Endothelial cell (in vitro differentiated cells): ENCODE measurements around the gene ACE2. TPM values are rescaled to one million over a fixed set of nuclear protein-coding genes. Genes with fewer than 3 reads are reported as not detected.

Experiments
- DNase-seq: peaks from one replicate; pipeline ENCODE4 v3.0.0; 2021; ENCODE audit warnings: low spot score
- H3K27ac Mint-ChIP-seq: one replicate; pipeline ENCODE4 v1.8.0; 2021; ENCODE audit warnings: mixed read lengths, inconsistent platforms; ENCODE audit not compliant: unreplicated experiment
- H3K27me3 Mint-ChIP-seq: one replicate; pipeline ENCODE4 v1.8.0; 2021; ENCODE audit warnings: mild to moderate bottlenecking, moderate library complexity, mixed read lengths, inconsistent platforms; ENCODE audit not compliant: unreplicated experiment
- H3K36me3 Mint-ChIP-seq: one replicate; pipeline ENCODE4 v1.8.0; 2021; ENCODE audit warnings: mild to moderate bottlenecking, low read depth, mixed read lengths, inconsistent platforms; ENCODE audit not compliant: unreplicated experiment
- H3K4me1 Mint-ChIP-seq: one replicate; pipeline ENCODE4 v1.8.0; 2021; ENCODE audit warnings: mild to moderate bottlenecking, mixed read lengths, inconsistent platforms; ENCODE audit not compliant: unreplicated experiment
- H3K4me3 Mint-ChIP-seq: one replicate; pipeline ENCODE4 v1.8.0; 2021; ENCODE audit warnings: mild to moderate bottlenecking, mixed read lengths, inconsistent platforms; ENCODE audit not compliant: unreplicated experiment
- H3K9me3 Mint-ChIP-seq: one replicate; pipeline ENCODE4 v1.8.0; 2021; ENCODE audit warnings: mixed read lengths, inconsistent platforms; ENCODE audit not compliant: unreplicated experiment
- total RNA-seq: library from RNA; stranded (reverse); fragmentation: NEBNext Ultra II Directional; extraction: Animal tissue kit (Norgen Biotek cat#: 25700); gene quantifications from one replicate; pipeline ENCODE4 v1.2.1, GENCODE V29; 2021; ENCODE audit not compliant: unreplicated experiment
- TF ChIP-seq, protein P1 (sequence below): fragments of 200-600 bp; sonication (generic); IDR thresholded peaks from one replicate; pipeline ENCODE4 v1.5.0; 2021; ENCODE audit warnings: antibody characterized with exemption; ENCODE audit not compliant: unreplicated experiment

ACE2 gene
- total RNA-seq, 1 donor from 2014 or later: not detected

DNA sequence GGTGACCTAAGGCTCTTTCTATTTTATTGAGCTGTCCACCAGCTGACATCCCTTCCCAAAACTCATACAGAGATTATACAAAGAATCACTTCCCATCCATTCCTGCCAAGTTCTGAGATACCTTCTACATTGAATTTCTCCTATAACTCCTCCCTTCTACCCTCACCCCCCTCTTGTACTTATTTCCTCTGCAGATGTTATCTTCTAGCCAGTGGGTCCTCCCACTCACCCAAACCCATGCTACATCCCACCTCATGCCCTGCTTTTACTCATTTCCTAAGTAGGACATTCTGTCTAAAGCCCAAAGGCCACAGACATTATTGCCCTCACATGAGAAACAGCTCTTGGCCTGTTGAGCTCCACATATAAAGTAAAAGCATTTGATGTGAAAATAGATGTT, 71.6 kb downstream of the ACE2 start:
- no peak for DNase-seq
- peaks cover 8% of the 10 kb centered on the region for H3K4me1 Mint-ChIP-seq
- H3K36me3 Mint-ChIP-seq: no peaks in the 10 kb centered on the region
- no peaks in the 10 kb centered on the region for H3K27me3 Mint-ChIP-seq
- no peak overlapping the region for H3K4me3 Mint-ChIP-seq
- TF ChIP-seq, protein P1, sequence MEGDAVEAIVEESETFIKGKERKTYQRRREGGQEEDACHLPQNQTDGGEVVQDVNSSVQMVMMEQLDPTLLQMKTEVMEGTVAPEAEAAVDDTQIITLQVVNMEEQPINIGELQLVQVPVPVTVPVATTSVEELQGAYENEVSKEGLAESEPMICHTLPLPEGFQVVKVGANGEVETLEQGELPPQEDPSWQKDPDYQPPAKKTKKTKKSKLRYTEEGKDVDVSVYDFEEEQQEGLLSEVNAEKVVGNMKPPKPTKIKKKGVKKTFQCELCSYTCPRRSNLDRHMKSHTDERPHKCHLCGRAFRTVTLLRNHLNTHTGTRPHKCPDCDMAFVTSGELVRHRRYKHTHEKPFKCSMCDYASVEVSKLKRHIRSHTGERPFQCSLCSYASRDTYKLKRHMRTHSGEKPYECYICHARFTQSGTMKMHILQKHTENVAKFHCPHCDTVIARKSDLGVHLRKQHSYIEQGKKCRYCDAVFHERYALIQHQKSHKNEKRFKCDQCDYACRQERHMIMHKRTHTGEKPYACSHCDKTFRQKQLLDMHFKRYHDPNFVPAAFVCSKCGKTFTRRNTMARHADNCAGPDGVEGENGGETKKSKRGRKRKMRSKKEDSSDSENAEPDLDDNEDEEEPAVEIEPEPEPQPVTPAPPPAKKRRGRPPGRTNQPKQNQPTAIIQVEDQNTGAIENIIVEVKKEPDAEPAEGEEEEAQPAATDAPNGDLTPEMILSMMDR: no peak
- H3K9me3 Mint-ChIP-seq: no peaks in the 10 kb centered on the region
- H3K27ac Mint-ChIP-seq: no peak overlapping the region

DNA sequence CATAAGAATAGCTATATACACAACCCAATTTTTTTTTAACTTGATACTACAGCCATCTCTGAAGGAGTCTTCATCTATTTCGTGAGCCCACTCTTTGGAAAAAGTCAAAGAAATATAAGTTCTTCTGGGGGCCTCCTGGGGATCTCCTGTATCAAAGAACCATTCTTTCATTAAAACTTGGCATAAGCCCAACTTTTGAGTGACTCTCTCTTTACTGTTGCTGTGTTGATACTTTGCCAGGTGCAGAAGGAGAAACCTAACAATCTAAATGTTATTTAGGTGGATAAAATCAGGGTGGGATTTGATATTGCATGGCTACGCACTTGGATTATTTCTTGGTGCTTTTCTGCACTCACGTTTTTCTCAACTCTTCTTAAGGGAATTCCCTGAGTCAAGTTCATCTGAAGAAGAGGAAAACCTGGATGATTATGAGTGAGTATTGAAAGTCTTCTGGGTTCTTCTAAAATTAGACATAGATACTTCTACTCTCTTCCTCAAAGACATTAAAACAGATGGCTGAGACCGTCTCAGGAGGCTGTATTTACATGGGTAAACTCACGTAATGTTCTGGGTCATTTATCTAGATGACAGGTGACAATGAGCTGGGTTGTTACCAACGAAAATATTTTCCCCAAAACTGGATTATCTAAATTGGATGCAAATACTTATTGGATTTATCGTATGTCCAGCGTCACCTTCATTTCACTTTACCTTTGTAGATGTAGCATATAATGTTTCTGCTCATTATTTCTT, 74.9 kb downstream of the ACE2 start:
- H3K36me3 Mint-ChIP-seq: no peaks in the 10 kb centered on the region
- H3K4me1 Mint-ChIP-seq: peaks cover 26% of the 10 kb centered on the region
- H3K27me3 Mint-ChIP-seq: peaks cover 2% of the 10 kb centered on the region
- H3K4me3 Mint-ChIP-seq: no peak overlapping the region
- no peak for DNase-seq
- no peak overlapping the region for H3K27ac Mint-ChIP-seq
- TF ChIP-seq, protein P1: no peak
- H3K9me3 Mint-ChIP-seq: no peaks in the 10 kb centered on the region

DNA sequence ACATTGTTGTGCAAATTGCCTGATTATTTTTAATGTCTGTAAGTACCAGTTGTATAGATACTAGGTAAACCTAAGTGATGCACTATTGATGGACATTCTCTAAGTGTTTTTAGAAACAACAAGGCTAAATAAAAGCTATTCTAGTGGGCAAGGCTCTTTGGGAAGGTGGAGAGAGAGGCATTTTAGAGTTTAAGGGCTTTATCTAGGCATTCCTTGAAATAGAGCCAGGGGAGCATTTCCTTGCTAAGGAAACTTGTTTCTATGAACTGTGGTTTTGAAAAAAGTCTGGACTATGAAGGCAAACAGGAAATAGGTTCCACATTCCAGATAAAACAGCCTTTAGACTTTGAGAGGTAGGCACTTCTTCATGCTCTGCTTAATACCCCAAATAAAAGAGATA, 76.3 kb downstream of the ACE2 start:
- DNase-seq: no peak
- Mint-ChIP-seq H3K4me3 (no peak overlapping the region), H3K27ac (peak overlapping the region; percentile 78), H3K27me3 (peaks cover 2% of the 10 kb centered on the region), H3K9me3 (no peaks in the 10 kb centered on the region), H3K4me1 (peaks cover 26% of the 10 kb centered on the region), H3K36me3 (no peaks in the 10 kb centered on the region)
- TF ChIP-seq, protein P1: no peak

DNA sequence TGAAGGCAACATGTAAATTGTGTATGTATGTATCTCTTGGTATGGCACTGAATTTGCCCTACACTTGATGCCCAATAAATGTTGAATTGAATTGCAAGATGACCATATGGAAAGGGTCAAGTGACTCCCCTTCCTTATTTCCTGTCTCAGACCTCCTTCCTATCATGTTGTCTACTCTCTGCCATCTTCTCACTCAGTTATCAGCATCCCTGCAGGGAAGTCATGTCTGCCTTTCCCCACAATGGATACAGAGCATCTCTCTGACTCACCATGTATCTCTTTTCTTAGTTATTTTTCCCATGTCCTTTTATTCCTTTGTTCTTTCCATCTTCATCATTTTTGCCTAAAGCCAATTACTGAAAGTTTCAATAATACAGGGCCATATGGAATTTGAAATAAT, 77.7 kb downstream of the ACE2 start:
- Mint-ChIP-seq H3K27me3 (peaks cover 2% of the 10 kb centered on the region), H3K9me3 (no peaks in the 10 kb centered on the region), H3K4me3 (no peak overlapping the region), H3K4me1 (peaks cover 26% of the 10 kb centered on the region), H3K36me3 (no peaks in the 10 kb centered on the region), H3K27ac (no peak overlapping the region)
- TF ChIP-seq, protein P1: no peak
- no peak for DNase-seq

DNA sequence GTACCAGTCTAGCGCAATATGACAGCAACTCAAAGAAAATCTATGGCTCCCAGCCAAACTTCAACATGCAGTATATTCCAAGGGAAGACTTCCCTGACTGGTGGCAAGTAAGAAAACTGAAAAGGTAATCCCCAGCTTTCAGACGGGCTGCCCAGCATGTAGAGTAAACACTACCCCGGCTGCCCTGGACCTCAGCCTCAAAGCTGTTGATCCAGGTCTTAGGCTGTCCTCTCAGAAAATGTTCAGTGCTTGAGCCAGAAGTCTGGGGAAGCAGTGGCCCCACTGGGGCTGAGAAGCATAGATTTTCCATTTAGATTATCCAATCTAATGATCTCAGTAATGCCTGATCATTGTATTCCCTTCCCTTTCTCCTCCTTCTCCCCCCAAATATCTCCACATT, 78.3 kb downstream of the ACE2 start:
- no peak for DNase-seq
- Mint-ChIP-seq H3K27me3 (peaks cover 2% of the 10 kb centered on the region), H3K27ac (no peak overlapping the region), H3K4me3 (no peak overlapping the region), H3K36me3 (no peaks in the 10 kb centered on the region), H3K4me1 (peaks cover 26% of the 10 kb centered on the region), H3K9me3 (no peaks in the 10 kb centered on the region)
- TF ChIP-seq, protein P1: no peak
